ENCODE results near the gene TMX2. TPM values are rescaled to one million over a fixed set of nuclear protein-coding genes. Genes with fewer than 3 reads are reported as not detected.

TMX2 gene
- total RNA-seq, 2 experiments from 2014 or later: 61.6 to 64.7 TPM

DNA sequence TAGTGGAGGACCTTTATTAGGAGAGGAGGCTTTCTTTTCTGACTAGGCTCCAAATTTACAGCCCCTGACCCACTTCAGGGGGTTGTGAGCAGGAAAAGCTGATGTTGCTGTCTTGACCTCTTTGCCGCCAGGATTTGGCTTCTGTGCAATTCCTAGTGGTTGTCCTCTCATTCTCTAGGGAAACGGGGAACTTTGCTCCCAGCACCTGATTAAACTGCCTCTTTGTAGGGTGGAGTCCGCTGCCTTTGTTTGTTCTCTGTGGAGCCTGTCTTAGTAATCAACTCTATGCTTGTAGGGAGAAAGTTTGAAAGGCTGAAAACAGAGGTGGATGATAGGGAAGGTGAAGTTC is 65.5 kb downstream of the TMX2 start:
- peaks cover 11% of the 10 kb centered on the region for H3K36me3 Mint-ChIP-seq
- POLR2A ChIA-PET: interaction anchor here (1.5 kb wide), 2 partner anchors 9 to 37 kb away, joined by 3 to 6 read pairs; partner anchors contain the start of gene SELENOH

DNA sequence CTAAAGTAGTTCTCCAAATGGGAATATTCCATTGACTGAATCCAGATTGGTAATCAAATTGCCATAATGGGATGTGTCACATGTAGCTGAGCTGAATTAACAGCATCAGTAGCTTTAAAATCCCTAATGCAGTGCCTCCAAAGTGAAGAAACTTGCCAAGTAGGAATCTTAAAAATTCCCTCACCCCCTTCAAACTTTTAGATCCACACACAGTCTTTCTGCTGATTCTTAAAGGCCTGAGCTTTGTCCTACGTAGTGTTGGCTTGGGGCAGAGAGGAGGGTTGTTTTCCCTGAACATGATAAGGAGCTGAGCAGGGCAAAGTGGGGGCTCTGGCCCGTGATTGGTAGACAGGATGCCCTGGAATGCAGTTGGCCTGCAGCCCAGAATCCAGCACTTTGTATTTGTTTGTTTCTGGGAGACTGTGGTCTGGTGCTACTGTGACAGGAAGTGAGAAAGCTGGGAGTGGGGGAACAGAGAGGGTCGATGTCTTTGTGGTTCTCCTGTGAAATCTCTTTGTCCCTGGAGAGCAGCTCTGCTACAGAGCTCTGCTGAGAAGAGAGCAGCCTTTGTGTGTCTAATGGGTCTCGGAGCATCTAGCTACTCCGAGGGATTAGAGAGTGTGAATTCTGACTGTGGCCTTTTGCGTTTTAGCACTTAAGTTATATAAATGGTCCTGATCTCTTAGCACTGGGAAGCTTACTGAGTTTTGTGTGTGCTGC is 66.1 kb downstream of the TMX2 start:
- peaks cover 33% of the 10 kb centered on the region for H3K4me1 Mint-ChIP-seq
- H3K27me3 Mint-ChIP-seq: no peaks in the 10 kb centered on the region
- DNase-seq (no peak), ATAC-seq (ENCODE audit: low read depth) (no peak)
- no peak overlapping the region for H3K4me3 Mint-ChIP-seq
- POLR2A ChIA-PET: interaction anchor here (1.5 kb wide), 2 partner anchors 9 to 37 kb away, joined by 3 to 6 read pairs; partner anchors contain the start of gene SELENOH
- no peak overlapping the region for H3K27ac Mint-ChIP-seq
- no peaks in the 10 kb centered on the region for H3K9me3 Mint-ChIP-seq
- H3K36me3 Mint-ChIP-seq: peaks cover 11% of the 10 kb centered on the region

More for the DNA sequence above, 65.5 kb downstream of the TMX2 start:
- no peak overlapping the region for H3K4me3 Mint-ChIP-seq
- no peak for ATAC-seq (ENCODE audit: low read depth)
- no peak for DNase-seq
- H3K27me3 Mint-ChIP-seq: no peaks in the 10 kb centered on the region
- no peak overlapping the region for H3K27ac Mint-ChIP-seq
- no peaks in the 10 kb centered on the region for H3K9me3 Mint-ChIP-seq
- peaks cover 33% of the 10 kb centered on the region for H3K4me1 Mint-ChIP-seq

DNA sequence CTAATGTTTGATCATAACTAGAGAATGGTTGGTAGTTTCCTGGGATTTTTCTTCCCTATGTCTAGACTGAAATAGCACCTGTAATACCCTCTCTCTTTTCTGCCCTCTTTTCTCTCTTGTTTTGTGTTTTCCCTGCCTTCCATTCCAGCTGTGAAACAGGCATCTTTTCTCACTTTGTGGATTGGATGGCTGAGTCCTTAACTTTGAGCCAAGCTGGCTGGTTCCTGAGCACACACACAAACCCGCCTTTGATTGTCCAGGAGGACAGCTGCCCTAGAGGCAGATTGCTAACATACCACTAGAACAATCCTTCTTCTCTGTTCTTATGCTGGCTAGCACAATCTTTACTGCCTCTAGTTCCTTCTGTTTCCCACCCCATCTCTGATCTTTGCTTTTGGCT is 66.9 kb downstream of the TMX2 start:
- Mint-ChIP-seq H3K4me3 (no peak overlapping the region), H3K9me3 (no peaks in the 10 kb centered on the region), H3K4me1 (peaks cover 27% of the 10 kb centered on the region), H3K27ac (no peak overlapping the region), H3K27me3 (no peaks in the 10 kb centered on the region), H3K36me3 (peaks cover 11% of the 10 kb centered on the region)
- no peak for ATAC-seq (ENCODE audit: low read depth)
- no peak for DNase-seq
- POLR2A ChIA-PET: interaction anchor here (1.5 kb wide), 1 partner anchor 38 kb away, joined by 6 read pairs; the partner anchor contains the start of gene SELENOH

DNA sequence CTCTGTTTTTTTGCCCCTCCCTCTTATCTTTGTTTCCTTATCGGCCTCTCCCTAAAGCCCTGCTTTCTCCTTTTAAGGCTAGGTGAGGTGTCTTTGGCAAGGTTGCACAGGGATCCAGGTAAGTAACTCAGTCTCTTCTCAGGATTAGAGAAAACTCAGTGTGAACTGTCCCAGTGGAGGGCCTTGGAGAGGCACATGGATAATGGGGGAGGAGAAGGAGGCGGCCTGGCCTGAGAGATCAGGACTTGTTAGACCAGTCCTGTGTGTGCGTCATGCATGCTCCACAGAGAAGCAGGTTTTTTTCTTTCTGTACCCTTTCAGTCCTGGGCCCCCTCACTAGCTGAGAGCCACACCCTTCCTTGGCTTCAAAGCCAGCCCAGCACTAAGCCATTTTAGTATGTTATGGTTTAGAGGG is 69.1 kb downstream of the TMX2 start:
- ATAC-seq (ENCODE audit: low read depth) (peak; percentile 67), DNase-seq (no peak)
- H3K9me3 Mint-ChIP-seq: no peaks in the 10 kb centered on the region
- peak overlapping the region; percentile 57 for H3K27ac Mint-ChIP-seq
- H3K27me3 Mint-ChIP-seq: no peaks in the 10 kb centered on the region
- H3K36me3 Mint-ChIP-seq: peaks cover 9% of the 10 kb centered on the region
- H3K4me3 Mint-ChIP-seq: peak overlapping the region; percentile 31
- POLR2A ChIA-PET: interaction anchor here (0.9 kb wide), 1 partner anchor 40 kb away, joined by 4 read pairs; the partner anchor contains the start of gene SELENOH
- peaks cover 20% of the 10 kb centered on the region for H3K4me1 Mint-ChIP-seq

DNA sequence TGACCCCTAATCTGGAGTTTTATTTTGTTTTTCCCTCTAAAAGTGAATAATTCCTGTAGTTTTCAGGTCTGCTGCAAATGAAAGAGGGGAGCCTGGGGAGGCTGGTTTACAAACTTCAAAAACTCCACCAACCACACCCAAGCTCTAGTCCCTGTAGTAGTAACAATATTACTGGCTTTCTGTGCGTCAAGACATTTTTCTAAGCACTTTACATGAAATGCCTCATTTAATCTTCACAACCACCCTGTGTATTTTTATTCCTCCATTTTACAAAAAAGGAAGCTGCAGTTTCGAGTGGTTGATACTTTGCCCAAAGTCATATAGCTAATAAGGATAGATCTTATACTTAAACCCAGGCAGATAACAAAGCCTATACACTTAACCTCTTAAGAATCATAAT is 72.7 kb downstream of the TMX2 start:
- Mint-ChIP-seq H3K27me3 (no peaks in the 10 kb centered on the region), H3K9me3 (no peaks in the 10 kb centered on the region), H3K4me1 (peaks cover 33% of the 10 kb centered on the region), H3K4me3 (no peak overlapping the region), H3K36me3 (peaks cover 14% of the 10 kb centered on the region), H3K27ac (no peak overlapping the region)
- DNase-seq (no peak), ATAC-seq (ENCODE audit: low read depth) (no peak)
- POLR2A ChIA-PET: no interaction called here

DNA sequence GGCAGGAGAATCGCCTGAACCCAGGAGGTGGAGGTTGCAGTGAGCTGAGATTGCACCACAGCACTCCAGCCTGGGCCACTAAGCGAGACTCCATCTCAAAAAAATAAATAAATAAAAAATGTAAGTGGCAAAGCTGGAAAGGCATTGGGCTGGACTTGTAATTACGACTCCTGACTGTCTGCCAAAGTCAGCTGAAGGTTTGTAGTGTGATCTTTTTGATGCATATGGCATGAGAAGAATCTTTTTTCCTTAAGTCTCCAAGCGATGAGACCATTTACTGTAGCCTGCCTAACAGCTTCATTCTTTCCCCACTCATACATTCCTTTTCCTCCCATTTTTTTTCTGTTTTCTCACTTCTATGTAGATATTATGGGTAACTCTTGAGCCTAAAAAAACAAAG is 74.0 kb downstream of the TMX2 start:
- no peak for ATAC-seq (ENCODE audit: low read depth)
- no peak overlapping the region for H3K27ac Mint-ChIP-seq
- POLR2A ChIA-PET: interaction anchor here (0.5 kb wide), 1 partner anchor 211 kb away, joined by 3 read pairs; no protein-coding TSS in a partner anchor
- peaks cover 9% of the 10 kb centered on the region for H3K36me3 Mint-ChIP-seq
- H3K9me3 Mint-ChIP-seq: no peaks in the 10 kb centered on the region
- H3K4me1 Mint-ChIP-seq: peaks cover 36% of the 10 kb centered on the region
- H3K27me3 Mint-ChIP-seq: no peaks in the 10 kb centered on the region
- no peak overlapping the region for H3K4me3 Mint-ChIP-seq
- no peak for DNase-seq

DNA sequence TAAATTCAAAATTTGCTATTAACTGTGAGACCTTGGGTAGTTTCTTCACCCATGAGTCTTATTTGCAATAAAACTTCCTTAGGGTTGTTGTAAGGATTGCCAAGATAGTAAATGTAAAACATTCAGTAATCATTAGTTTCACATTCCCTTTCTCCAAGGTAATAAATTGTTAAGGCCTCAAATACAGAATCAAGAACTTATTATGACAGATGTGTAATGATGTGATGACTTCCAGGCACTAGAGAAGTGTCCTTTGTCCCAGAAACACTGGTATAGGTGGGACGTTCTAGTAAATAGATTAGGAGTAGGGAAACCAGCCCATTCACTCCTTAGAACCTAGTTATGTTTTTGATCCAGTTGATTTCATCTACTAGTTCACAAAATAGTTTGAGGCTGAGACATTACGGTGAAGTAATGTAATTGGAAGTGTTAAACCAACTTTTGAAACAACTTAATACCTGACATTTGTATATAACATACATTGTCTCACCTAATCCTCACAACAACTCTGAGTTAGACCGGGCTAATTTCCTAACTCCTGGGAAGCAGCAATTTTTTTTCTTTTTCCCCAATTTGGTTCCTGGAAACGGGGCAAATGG is 74.7 kb downstream of the TMX2 start:
- POLR2A ChIA-PET: no interaction called here
- H3K27me3 Mint-ChIP-seq: no peaks in the 10 kb centered on the region
- ATAC-seq (ENCODE audit: low read depth): no peak
- no peaks in the 10 kb centered on the region for H3K9me3 Mint-ChIP-seq
- H3K36me3 Mint-ChIP-seq: peaks cover 6% of the 10 kb centered on the region
- DNase-seq: no peak
- peaks cover 38% of the 10 kb centered on the region for H3K4me1 Mint-ChIP-seq
- H3K4me3 Mint-ChIP-seq: no peak overlapping the region
- no peak overlapping the region for H3K27ac Mint-ChIP-seq

DNA sequence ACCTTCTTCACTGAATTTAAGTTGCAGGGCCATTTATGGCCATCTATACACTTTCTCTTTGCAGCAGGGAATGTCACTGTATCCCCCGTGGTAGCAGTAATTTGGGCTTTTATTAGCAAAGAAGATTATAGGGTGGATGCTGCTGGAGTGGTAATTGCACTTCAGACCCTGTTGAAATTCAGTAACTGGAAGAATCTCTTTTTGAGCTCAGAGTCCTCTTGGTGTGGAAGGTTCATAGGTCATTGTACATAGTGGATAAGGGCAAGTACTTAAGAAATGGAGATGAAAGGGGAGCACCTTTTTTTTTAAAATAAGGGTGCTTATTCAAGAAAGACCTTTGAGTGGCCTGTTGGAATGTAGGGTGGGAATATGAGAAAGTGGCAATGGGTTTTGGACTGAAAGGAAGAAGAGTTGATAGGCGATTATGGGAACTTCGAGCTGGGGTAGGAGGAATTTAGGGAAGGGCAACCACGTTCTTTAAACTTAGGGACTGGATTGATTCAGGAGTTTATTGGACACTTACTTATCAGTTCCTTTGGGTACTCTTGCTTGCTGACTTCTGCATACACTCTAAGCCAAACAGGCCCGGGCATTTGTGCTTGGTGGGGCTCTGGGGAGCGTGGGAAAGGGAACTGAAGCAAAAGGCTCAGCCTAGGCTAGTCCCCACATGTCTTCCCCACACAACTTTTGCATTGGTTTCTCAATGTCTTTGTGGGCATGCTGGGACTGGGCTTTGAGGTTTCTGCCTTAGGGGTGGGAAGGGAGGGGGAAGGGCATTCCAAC is 75.7 kb downstream of the TMX2 start:
- Mint-ChIP-seq H3K27ac (peak overlapping the region; percentile 2), H3K27me3 (no peaks in the 10 kb centered on the region), H3K4me3 (no peak overlapping the region), H3K9me3 (no peaks in the 10 kb centered on the region), H3K36me3 (peaks cover 5% of the 10 kb centered on the region), H3K4me1 (peaks cover 43% of the 10 kb centered on the region)
- no peak for ATAC-seq (ENCODE audit: low read depth)
- POLR2A ChIA-PET: interaction anchor here (1.6 kb wide), 1 partner anchor 46 kb away, joined by 3 read pairs; no protein-coding TSS in a partner anchor
- DNase-seq: no peak

DNA sequence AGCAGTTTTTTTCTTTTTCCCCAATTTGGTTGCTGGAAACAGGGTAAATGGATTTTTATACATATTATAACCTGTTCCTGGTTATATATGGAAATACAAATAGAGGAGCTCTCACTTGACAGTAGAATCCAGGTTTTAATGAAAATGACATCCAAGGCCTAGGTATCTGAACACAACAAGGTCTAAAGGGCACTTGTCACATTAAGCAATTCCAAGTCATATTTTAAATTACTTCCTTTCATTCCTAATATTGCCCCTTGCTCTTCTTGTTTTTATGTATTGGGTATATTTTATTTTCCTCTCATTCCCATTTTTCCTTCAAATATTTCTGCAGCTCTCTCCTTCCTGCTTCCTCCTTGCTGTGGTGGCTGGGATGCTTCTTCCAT is 76.3 kb downstream of the TMX2 start:
- peaks cover 5% of the 10 kb centered on the region for H3K36me3 Mint-ChIP-seq
- no peaks in the 10 kb centered on the region for H3K27me3 Mint-ChIP-seq
- no peaks in the 10 kb centered on the region for H3K9me3 Mint-ChIP-seq
- H3K4me3 Mint-ChIP-seq: no peak overlapping the region
- POLR2A ChIA-PET: interaction anchor here (1.6 kb wide), 1 partner anchor 47 kb away, joined by 3 read pairs; no protein-coding TSS in a partner anchor
- DNase-seq (no peak), ATAC-seq (ENCODE audit: low read depth) (no peak)
- no peak overlapping the region for H3K27ac Mint-ChIP-seq
- H3K4me1 Mint-ChIP-seq: peaks cover 49% of the 10 kb centered on the region

Other genes starting within 250 kb of the TMX2 start
- gene SLC43A1, start 196.9 kb upstream of the TMX2 start, total RNA-seq: 10 to 100 TPM; 28.2 to 28.8 TPM
- 10 to 100 TPM; 44.0 to 48.1 TPM for gene TIMM10, start 181.8 kb upstream of the TMX2 start, total RNA-seq
- gene SMTNL1, start 175.0 kb upstream of the TMX2 start, total RNA-seq: not detected
- gene UBE2L6, start 144.9 kb upstream of the TMX2 start, total RNA-seq: 100 to 1,000 TPM; 220 to 221 TPM
- gene SERPING1, start 114.9 kb upstream of the TMX2 start, total RNA-seq: under 1 TPM; 0.45 to 0.61 TPM
- gene YPEL4, start 62.7 kb upstream of the TMX2 start, total RNA-seq: 1 to 10 TPM; 6.9 to 7.1 TPM
- gene CLP1, start 54.8 kb upstream of the TMX2 start, total RNA-seq: 10 to 100 TPM; 17.3 to 18.2 TPM
- 10 to 100 TPM; 76.3 to 78.4 TPM for gene ZDHHC5, start 44.5 kb upstream of the TMX2 start, total RNA-seq
- 10 to 100 TPM; 13.1 to 14.0 TPM for gene MED19, start 378 bp upstream of the TMX2 start, total RNA-seq
- 100 to 1,000 TPM; 176 to 178 TPM for gene SELENOH, start 28.9 kb downstream of the TMX2 start, total RNA-seq
- not detected for gene BTBD18, start 39.2 kb downstream of the TMX2 start, total RNA-seq
- 10 to 100 TPM in 1 of 2 experiments, 1 to 10 TPM in 1; 9.3 to 11.2 TPM for gene CTNND1, start 49.2 kb downstream of the TMX2 start, total RNA-seq

All from activated naive CD8-positive, alpha-beta T cell treated with anti-CD3 and anti-CD28 coated beads, Interleukin-2, amount 10 ng/mL, durations not matched to agents 7 days and 5 days (primary cell).